Neutrophil (primary cell): ENCODE data around the gene TTLL5.

ENCODE experiments used
- H3K27ac ChIP-seq: fragments of 200-600 bp; sonication (generic); 2 replicates; pipeline ENCODE4 v1.5.1; 2016; ENCODE audit warnings: mild to moderate bottlenecking, moderate library complexity
- H3K27me3 ChIP-seq: fragments of 200-600 bp; sonication (generic); 2 replicates; pipeline ENCODE4 v1.6.0; 2016; ENCODE audit warnings: mild to moderate bottlenecking
- H3K36me3 ChIP-seq: fragments of 200-600 bp; sonication (generic); 2 replicates; pipeline ENCODE4 v1.5.1; 2017
- H3K4me1 ChIP-seq, 2 experiments: fragments of 200-600 bp in 1 of 2; sonication (generic) in 1 of 2; 1 replicate in 1 of 2; 2 replicates in 1 of 2; pipeline versions ENCODE4 v1.5.1 to v1.6.1; 2013 to 2016; ENCODE audit warnings: low read depth in 1 of 2, low read length in 1 of 2, mild to moderate bottlenecking in 1 of 2, moderate library complexity in 1 of 2; ENCODE audit not compliant: control insufficient read depth in 1 of 2, insufficient read depth in 1 of 2
- H3K4me3 ChIP-seq, 2 experiments: fragments of 200-600 bp in 1 of 2; sonication (generic) in 1 of 2; 1 replicate in 1 of 2; 2 replicates in 1 of 2; pipeline ENCODE4 v1.5.1; 2013 to 2016; ENCODE audit warnings: low read depth in 1 of 2, low read length in 1 of 2, mild to moderate bottlenecking in 1 of 2, moderate library complexity in 1 of 2
- H3K9me3 ChIP-seq: fragments of 200-600 bp; sonication (generic); 2 replicates; pipeline ENCODE4 v1.5.1; 2016
- TF ChIP-seq, protein P1 (sequence below): fragments of 200-600 bp; sonication (generic); IDR thresholded peaks from 2 replicates; pipeline ENCODE4 v1.5.1; 2016; ENCODE audit warnings: antibody characterized with exemption

Gene TTLL5

DNA sequence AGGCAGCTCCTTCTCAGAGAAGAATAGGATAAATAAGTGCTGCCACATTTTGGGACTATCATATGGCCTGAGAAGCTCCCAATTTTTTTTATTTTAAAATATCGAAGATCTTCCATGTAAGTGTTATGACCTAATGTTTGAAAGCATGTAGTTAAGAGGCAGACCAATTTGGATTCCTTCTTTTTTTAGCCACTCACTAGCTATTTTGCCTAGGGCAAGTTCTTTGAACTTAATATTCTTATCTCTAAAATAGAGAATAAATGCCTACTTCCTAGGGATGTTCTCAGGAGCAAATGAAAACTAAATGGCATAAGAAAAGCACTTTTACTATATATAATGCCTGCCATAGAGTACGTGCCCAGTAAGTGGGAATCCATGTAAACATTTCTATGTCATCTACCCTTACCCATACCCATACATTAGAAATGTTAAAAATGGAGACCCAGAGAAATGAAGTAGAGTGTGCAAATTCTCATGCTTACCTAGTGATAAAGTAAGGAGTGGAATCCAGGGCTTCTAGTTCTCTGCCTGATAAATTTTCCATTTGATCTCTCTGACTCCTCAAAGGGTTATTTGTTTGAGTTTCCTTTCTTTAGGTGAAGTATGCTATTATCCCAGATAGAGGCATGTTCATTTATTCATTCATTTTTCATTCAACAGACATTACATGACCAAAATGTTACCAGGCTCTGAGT is 172.4 kb downstream of the TTLL5 start:
- Histone ChIP-seq H3K27ac (no peak overlapping the region), H3K4me3 (no peak overlapping the region), H3K27me3 (no peaks in the 10 kb centered on the region), H3K9me3 (no peaks in the 10 kb centered on the region), H3K4me1 (peaks cover 0 to 7% of the 10 kb centered on the region in 2 experiments), H3K36me3 (no peaks in the 10 kb centered on the region)
- TF ChIP-seq, protein P1, sequence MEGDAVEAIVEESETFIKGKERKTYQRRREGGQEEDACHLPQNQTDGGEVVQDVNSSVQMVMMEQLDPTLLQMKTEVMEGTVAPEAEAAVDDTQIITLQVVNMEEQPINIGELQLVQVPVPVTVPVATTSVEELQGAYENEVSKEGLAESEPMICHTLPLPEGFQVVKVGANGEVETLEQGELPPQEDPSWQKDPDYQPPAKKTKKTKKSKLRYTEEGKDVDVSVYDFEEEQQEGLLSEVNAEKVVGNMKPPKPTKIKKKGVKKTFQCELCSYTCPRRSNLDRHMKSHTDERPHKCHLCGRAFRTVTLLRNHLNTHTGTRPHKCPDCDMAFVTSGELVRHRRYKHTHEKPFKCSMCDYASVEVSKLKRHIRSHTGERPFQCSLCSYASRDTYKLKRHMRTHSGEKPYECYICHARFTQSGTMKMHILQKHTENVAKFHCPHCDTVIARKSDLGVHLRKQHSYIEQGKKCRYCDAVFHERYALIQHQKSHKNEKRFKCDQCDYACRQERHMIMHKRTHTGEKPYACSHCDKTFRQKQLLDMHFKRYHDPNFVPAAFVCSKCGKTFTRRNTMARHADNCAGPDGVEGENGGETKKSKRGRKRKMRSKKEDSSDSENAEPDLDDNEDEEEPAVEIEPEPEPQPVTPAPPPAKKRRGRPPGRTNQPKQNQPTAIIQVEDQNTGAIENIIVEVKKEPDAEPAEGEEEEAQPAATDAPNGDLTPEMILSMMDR: no peak

DNA sequence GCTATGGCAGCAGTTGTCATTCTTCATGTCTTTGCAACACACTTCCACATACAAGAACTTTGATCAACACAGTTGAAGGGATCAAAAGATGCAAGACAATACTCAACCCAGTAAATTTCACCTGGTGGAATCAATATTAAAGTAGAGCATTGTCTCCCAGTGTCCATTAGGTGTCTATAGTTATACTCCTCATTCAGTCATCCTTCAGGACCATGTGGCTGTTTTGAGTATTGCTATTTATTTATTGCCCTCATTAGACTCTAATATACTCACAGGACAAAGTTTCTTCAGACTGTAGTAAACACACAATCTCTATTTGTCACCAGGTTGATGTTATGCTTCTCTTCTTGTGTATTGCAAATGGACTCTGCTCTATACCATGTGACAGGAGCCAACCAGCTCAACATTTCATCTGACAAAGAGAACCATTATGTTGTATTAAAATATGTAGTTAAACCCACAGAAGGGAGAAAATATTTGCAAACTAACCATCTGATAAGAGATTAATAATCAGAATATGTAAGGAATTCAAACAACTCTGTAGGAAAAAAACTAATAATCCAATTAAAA is 174.2 kb downstream of the TTLL5 start:
- H3K4me3 ChIP-seq: no peak overlapping the region
- no peak overlapping the region for H3K27ac ChIP-seq
- TF ChIP-seq, protein P1: no peak
- H3K9me3 ChIP-seq: no peaks in the 10 kb centered on the region
- H3K36me3 ChIP-seq: no peaks in the 10 kb centered on the region
- H3K4me1 ChIP-seq: peaks cover 0 to 7% of the 10 kb centered on the region in 2 experiments
- no peaks in the 10 kb centered on the region for H3K27me3 ChIP-seq

DNA sequence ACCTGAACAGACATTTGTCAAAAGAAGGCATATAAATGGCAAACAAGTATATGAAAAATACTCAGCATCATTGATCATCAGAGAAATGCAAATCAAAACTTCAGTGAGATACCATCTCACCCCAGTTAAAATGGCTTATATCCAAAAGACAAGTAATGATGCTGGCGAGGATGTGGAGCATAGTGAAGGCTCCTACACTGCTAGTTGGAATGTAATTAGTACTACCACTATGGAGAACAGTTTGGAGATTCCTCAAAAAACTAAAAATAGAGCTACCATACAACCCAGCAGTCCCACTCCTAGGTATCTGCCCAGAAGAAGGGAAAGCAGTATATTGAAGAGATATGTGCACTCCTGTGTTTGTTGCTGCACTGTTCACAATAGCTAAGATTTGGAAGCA is 174.7 kb downstream of the TTLL5 start:
- no peaks in the 10 kb centered on the region for H3K36me3 ChIP-seq
- TF ChIP-seq, protein P1: no peak
- no peak overlapping the region for H3K4me3 ChIP-seq
- no peaks in the 10 kb centered on the region for H3K27me3 ChIP-seq
- H3K9me3 ChIP-seq: no peaks in the 10 kb centered on the region
- H3K27ac ChIP-seq: no peak overlapping the region
- peaks cover 0 to 7% of the 10 kb centered on the region in 2 experiments for H3K4me1 ChIP-seq

DNA sequence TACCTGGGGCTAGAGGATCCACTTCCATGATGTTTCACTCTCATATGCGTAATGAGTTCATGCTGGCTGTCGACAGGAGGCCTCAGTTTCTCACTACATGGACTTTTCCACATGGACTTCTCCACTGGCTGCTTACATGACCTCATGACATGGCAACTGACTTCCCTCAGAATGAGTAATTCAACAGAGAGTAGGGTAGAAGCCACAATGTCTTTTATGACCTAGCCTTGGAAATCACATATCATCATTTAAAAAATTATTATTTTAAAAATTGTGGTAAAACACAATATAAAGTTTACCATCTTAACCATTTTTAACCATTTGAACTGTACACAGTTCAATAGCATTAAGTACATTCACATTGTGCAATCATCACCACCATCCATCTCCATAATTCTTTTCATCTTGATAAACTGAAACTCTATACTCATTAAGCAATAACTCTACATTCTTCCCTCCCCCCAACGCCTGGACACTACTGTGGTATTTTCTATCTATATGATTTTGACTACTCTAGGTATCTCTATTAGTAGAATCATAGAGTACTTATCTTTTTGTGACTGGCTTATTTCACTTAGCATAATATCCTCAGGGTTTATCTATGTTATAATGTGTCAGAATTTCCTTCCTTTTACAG is 176.2 kb downstream of the TTLL5 start:
- H3K36me3 ChIP-seq: no peaks in the 10 kb centered on the region
- no peaks in the 10 kb centered on the region for H3K4me1 ChIP-seq
- H3K27me3 ChIP-seq: no peaks in the 10 kb centered on the region
- H3K4me3 ChIP-seq: no peak overlapping the region
- TF ChIP-seq, protein P1: no peak
- H3K27ac ChIP-seq: no peak overlapping the region
- H3K9me3 ChIP-seq: no peaks in the 10 kb centered on the region

DNA sequence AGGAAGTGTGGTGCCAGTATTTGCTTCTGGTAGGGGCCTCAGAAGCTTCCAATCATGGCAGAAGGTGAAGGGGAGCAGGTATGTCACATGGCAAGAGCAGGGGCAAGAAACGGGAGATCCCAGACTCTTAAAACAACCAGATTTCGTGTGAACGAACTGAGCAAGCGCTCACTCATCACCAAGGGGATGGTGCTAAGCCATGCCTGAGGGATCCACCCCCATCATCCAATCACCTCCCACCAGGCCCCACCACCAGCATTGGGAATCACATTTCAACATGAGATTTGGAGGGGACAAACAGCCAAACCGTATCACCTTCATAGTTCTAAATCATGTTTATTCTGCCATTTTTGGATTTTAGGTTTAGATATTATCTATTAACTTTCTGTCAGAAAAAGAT is 179.9 kb downstream of the TTLL5 start:
- TF ChIP-seq, protein P1: no peak
- Histone ChIP-seq H3K27me3 (no peaks in the 10 kb centered on the region), H3K36me3 (no peaks in the 10 kb centered on the region), H3K4me3 (no peak overlapping the region), H3K9me3 (no peaks in the 10 kb centered on the region), H3K4me1 (peaks cover 8 to 10% of the 10 kb centered on the region in 2 experiments), H3K27ac (no peak overlapping the region)
